HepG2 (cell line): ENCODE results near the gene POLE3. TPM values are rescaled to one million over a fixed set of nuclear protein-coding genes. Genes with fewer than 3 reads are reported as not detected.

Experiments
- AGO2 ChIP-seq: fragments of 200-400 bp; formaldehyde crosslinking; optimal IDR thresholded peaks from 2 replicates; pipeline ENCODE3; 2017; ENCODE audit warnings: mild to moderate bottlenecking, low read depth, low read length, moderate library complexity
- HNRNPL ChIP-seq: fragments of 200-400 bp; formaldehyde crosslinking; IDR thresholded peaks from 2 replicates; pipeline ENCODE4 v1.6.1; 2017; ENCODE audit warnings: mild to moderate bottlenecking, low read depth, low read length
- KLF13 ChIP-seq: sonication (generic); formaldehyde crosslinking; IDR thresholded peaks from 2 replicates; pipeline ENCODE4 v1.4.0; 2020; ENCODE audit warnings: mild to moderate bottlenecking, missing genetic modification reagents
- RBM39 ChIP-seq: fragments of 200-400 bp; formaldehyde crosslinking; IDR thresholded peaks from one replicate; pipeline ENCODE4 v1.6.1; 2018; ENCODE audit warnings: antibody characterized with exemption, mild to moderate bottlenecking, low read depth, low read length; ENCODE audit not compliant: poor library complexity, severe bottlenecking
- SIX4 ChIP-seq: sonication (generic); formaldehyde crosslinking; IDR thresholded peaks from 2 replicates; pipeline ENCODE4 v1.4.0; 2020; ENCODE audit warnings: missing genetic modification reagents
- SOX5 ChIP-seq: IDR thresholded peaks from 2 replicates; pipeline ENCODE4 v1.6.1; 2016; ENCODE audit warnings: borderline replicate concordance
- ZFP37 ChIP-seq: sonication (generic); formaldehyde crosslinking; IDR thresholded peaks from 2 replicates; pipeline ENCODE4 v1.4.0; 2020; ENCODE audit warnings: missing genetic modification reagents, borderline replicate concordance
- ZNF143 ChIP-seq: sonication (generic); formaldehyde crosslinking; IDR thresholded peaks from 2 replicates; pipeline ENCODE4 v1.4.0; 2020; ENCODE audit warnings: missing genetic modification reagents
- ZNF235 ChIP-seq: sonication (generic); formaldehyde crosslinking; IDR thresholded peaks from 2 replicates; pipeline ENCODE4 v1.8.1; 2023; ENCODE audit warnings: mild to moderate bottlenecking, missing genetic modification reagents, borderline replicate concordance
- ZNF24 ChIP-seq: fragments of 450-650 bp; IDR thresholded peaks from 2 replicates; pipeline ENCODE4 v1.6.1; 2017; ENCODE audit warnings: antibody characterized with exemption, mild to moderate bottlenecking
- ZNF550 ChIP-seq: sonication (generic); formaldehyde crosslinking; IDR thresholded peaks from 2 replicates; pipeline ENCODE4 v1.4.0; 2020; ENCODE audit warnings: mild to moderate bottlenecking, missing genetic modification reagents, borderline replicate concordance
- ZNF552 ChIP-seq: sonication (generic); formaldehyde crosslinking; IDR thresholded peaks from 2 replicates; pipeline ENCODE4 v1.9.0; 2022; ENCODE audit warnings: missing genetic modification reagents, mild to moderate bottlenecking, borderline replicate concordance
- ZNF749 ChIP-seq: sonication (generic); formaldehyde crosslinking; IDR thresholded peaks from 2 replicates; pipeline ENCODE4 v1.8.0; 2022; ENCODE audit warnings: mild to moderate bottlenecking, missing genetic modification reagents, moderate library complexity, borderline replicate concordance
- polyA plus RNA-seq, 8 experiments: library from polyadenylated mRNA; depleted of rRNA in 3 of 8; stranded (reverse) in 7 of 8; unstranded in 1 of 8; fragments of >200 nt; fragmentation: Illumina TruSeq in 4 of 8; extraction: Trizol in 4 of 8; gene quantifications; 2 replicates each; pipeline versions ENCODE4 v1.2.1 to v1.2.3, GENCODE V29; 2011 to 2016; ENCODE audit warnings: low read depth in 4 of 8, missing spikeins in 1 of 8, mixed read lengths in 1 of 8; ENCODE audit not compliant: insufficient read depth in 1 of 8
- total RNA-seq, 5 experiments: library from RNA; depleted of rRNA; stranded (reverse); fragments of >200 nt; fragmentation: Illumina TruSeq; extraction: Trizol; gene quantifications; 2 replicates each; pipeline ENCODE4 v1.2.3, GENCODE V29; 2016; ENCODE audit warnings: low read depth in 1 of 5
- TF ChIP-seq, protein P1 (sequence below): sonication (generic); formaldehyde crosslinking; IDR thresholded peaks from 2 replicates; pipeline ENCODE4 v1.5.1; 2020; ENCODE audit warnings: mild to moderate bottlenecking, moderate library complexity, missing genetic modification reagents
- TF ChIP-seq, protein P2 (sequence below): IDR thresholded peaks from 2 replicates; pipeline ENCODE4 v1.6.1; 2016; ENCODE audit warnings: missing compliant biosample characterization, missing genetic modification reagents, borderline replicate concordance
- TF ChIP-seq, protein P3 (sequence below): sonication (generic); formaldehyde crosslinking; IDR thresholded peaks from 2 replicates; pipeline ENCODE4 v1.4.0; 2020; ENCODE audit warnings: missing genetic modification reagents

POLE3 gene
- total and polyA plus RNA-seq, 2 of the 13 experiments (the other 11 are each of a cell fraction or from before 2014, with no cell fraction given) = 36.0 to 77.2 TPM

DNA sequence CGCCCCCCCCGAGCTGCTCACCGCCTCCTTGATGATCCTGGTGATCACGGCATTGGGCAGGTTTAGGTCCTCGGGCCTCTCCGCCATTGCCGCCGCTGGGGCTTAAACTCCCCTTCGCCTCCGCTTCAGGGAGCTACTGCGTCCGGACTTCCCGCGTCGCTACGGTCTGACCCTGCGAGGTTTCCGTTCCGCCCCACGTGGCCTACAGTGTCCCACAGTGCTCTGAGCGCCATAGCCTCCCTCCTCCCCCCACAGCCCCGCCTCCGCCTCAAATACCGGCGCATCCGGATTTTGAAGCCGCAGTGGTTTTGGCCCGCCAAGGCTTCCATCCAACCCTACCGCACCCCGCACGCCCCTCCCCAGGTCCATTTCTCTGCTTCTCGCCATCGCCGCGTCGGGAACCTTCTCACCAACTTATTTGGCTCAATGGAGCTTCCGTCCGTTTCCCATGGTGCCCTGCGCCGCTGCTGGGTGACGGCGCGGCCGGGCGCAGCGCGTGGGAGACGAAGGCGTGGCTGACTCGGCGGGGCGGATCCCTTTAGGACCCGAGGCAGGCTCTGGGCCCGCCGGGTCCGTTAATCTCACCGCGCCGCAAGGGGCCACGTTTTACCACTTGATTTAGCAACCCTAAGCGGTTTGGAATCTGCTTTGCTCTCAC is at the start of gene POLE3, which contains the start of gene C9orf43 (continued):
- no peak for TF ChIP-seq ZNF749 (CRISPR knock-in tag)
- TF ChIP-seq, protein P1, sequence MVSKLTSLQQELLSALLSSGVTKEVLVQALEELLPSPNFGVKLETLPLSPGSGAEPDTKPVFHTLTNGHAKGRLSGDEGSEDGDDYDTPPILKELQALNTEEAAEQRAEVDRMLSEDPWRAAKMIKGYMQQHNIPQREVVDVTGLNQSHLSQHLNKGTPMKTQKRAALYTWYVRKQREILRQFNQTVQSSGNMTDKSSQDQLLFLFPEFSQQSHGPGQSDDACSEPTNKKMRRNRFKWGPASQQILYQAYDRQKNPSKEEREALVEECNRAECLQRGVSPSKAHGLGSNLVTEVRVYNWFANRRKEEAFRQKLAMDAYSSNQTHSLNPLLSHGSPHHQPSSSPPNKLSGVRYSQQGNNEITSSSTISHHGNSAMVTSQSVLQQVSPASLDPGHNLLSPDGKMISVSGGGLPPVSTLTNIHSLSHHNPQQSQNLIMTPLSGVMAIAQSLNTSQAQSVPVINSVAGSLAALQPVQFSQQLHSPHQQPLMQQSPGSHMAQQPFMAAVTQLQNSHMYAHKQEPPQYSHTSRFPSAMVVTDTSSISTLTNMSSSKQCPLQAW (CRISPR knock-in tag) = peak; percentile 92
- TF ChIP-seq KLF13 = no peak
- TF ChIP-seq ZFP37 (CRISPR knock-in tag) = no peak
- TF ChIP-seq ZNF24 = no peak
- peak; percentile 96 for TF ChIP-seq ZNF143 (CRISPR knock-in tag)
- TF ChIP-seq, protein P2, sequence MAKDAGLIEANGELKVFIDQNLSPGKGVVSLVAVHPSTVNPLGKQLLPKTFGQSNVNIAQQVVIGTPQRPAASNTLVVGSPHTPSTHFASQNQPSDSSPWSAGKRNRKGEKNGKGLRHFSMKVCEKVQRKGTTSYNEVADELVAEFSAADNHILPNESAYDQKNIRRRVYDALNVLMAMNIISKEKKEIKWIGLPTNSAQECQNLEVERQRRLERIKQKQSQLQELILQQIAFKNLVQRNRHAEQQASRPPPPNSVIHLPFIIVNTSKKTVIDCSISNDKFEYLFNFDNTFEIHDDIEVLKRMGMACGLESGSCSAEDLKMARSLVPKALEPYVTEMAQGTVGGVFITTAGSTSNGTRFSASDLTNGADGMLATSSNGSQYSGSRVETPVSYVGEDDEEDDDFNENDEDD (CRISPR knock-in tag) = peak; percentile 92
- no peak for TF ChIP-seq ZNF550 (CRISPR knock-in tag)
- no peak; the same call in 1 of the 2 replicates for TF ChIP-seq ZNF552 (CRISPR knock-in tag)
- TF ChIP-seq, protein P3, sequence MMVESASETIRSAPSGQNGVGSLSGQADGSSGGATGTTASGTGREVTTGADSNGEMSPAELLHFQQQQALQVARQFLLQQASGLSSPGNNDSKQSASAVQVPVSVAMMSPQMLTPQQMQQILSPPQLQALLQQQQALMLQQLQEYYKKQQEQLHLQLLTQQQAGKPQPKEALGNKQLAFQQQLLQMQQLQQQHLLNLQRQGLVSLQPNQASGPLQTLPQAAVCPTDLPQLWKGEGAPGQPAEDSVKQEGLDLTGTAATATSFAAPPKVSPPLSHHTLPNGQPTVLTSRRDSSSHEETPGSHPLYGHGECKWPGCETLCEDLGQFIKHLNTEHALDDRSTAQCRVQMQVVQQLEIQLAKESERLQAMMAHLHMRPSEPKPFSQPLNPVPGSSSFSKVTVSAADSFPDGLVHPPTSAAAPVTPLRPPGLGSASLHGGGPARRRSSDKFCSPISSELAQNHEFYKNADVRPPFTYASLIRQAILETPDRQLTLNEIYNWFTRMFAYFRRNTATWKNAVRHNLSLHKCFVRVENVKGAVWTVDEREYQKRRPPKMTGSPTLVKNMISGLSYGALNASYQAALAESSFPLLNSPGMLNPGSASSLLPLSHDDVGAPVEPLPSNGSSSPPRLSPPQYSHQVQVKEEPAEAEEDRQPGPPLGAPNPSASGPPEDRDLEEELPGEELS (CRISPR knock-in tag) = peak; percentile 46; the same call in 1 of the 2 replicates
- 0 out of 2 replicates have a peak, but pooled peaks have one; percentile 65 for TF ChIP-seq ZNF235 (CRISPR knock-in tag)
- 0 out of 2 replicates have a peak, but pooled peaks have one; percentile 21 for TF ChIP-seq SOX5
- no peak for TF ChIP-seq HNRNPL
- TF ChIP-seq AGO2 = peak; percentile 70
- peak; percentile 40; the same call in 1 of the 2 replicates for TF ChIP-seq SIX4
- TF ChIP-seq RBM39 = peak; percentile 85
